ENCODE results near the gene DNA2. TPM values are rescaled to one million over a fixed set of nuclear protein-coding genes. Genes with fewer than 3 reads are reported as not detected.
A peak's percentile ranks its signal among the peaks of the same experiment; 100 is the strongest.

The DNA2 gene
- total and polyA plus RNA-seq, 2 of the 13 experiments (the other 11 are each of a cell fraction or from before 2014, with no cell fraction given): 4.8 to 27.3 TPM

GRCh38 chr10:68471586-68472408, at the start of gene DNA2 (continued):
- TF ChIP-seq THRA (CRISPR knock-in tag; IDR thresholded peaks at IDR 0.05; ENCODE audit: borderline replicate concordance) (peak; percentile 50; the same call in 1 of the 2 replicates), THAP11 (CRISPR knock-in tag; IDR thresholded peaks at IDR 0.05) (peak; percentile 41; the same call in 1 of the 2 replicates), RBAK (CRISPR knock-in tag; IDR thresholded peaks at IDR 0.05) (0 out of 2 replicates have a peak, but pooled peaks have one; percentile 41), ZBTB44 (CRISPR knock-in tag; IDR thresholded peaks at IDR 0.05) (no peak), TIGD3 (CRISPR knock-in tag; IDR thresholded peaks at IDR 0.05; ENCODE audit: borderline replicate concordance) (no peak), ZNF362 (CRISPR knock-in tag; IDR thresholded peaks at IDR 0.05; ENCODE audit: borderline replicate concordance) (no peak; the same call in 1 of the 2 replicates), RELA (CRISPR knock-in tag; IDR thresholded peaks at IDR 0.05) (no peak), CREM (IDR thresholded peaks at IDR 0.05) (no peak), CREM (CRISPR knock-in tag; IDR thresholded peaks at IDR 0.05) (no peak), BORCS8-MEF2B (CRISPR knock-in tag; IDR thresholded peaks at IDR 0.05) (peak; percentile 78), ZNF281 (CRISPR knock-in tag; IDR thresholded peaks at IDR 0.05; ENCODE audit: borderline replicate concordance) (peak; percentile 91)
- TF ChIP-seq, protein P1, sequence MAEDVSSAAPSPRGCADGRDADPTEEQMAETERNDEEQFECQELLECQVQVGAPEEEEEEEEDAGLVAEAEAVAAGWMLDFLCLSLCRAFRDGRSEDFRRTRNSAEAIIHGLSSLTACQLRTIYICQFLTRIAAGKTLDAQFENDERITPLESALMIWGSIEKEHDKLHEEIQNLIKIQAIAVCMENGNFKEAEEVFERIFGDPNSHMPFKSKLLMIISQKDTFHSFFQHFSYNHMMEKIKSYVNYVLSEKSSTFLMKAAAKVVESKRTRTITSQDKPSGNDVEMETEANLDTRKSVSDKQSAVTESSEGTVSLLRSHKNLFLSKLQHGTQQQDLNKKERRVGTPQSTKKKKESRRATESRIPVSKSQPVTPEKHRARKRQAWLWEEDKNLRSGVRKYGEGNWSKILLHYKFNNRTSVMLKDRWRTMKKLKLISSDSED (CRISPR knock-in tag; IDR thresholded peaks at IDR 0.05): 0 out of 2 replicates have a peak, but pooled peaks have one; percentile 58
- TF ChIP-seq, protein P2, sequence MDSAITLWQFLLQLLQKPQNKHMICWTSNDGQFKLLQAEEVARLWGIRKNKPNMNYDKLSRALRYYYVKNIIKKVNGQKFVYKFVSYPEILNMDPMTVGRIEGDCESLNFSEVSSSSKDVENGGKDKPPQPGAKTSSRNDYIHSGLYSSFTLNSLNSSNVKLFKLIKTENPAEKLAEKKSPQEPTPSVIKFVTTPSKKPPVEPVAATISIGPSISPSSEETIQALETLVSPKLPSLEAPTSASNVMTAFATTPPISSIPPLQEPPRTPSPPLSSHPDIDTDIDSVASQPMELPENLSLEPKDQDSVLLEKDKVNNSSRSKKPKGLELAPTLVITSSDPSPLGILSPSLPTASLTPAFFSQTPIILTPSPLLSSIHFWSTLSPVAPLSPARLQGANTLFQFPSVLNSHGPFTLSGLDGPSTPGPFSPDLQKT (CRISPR knock-in tag; IDR thresholded peaks at IDR 0.05; ENCODE audit: borderline replicate concordance): no peak
- TF ChIP-seq, protein P3, sequence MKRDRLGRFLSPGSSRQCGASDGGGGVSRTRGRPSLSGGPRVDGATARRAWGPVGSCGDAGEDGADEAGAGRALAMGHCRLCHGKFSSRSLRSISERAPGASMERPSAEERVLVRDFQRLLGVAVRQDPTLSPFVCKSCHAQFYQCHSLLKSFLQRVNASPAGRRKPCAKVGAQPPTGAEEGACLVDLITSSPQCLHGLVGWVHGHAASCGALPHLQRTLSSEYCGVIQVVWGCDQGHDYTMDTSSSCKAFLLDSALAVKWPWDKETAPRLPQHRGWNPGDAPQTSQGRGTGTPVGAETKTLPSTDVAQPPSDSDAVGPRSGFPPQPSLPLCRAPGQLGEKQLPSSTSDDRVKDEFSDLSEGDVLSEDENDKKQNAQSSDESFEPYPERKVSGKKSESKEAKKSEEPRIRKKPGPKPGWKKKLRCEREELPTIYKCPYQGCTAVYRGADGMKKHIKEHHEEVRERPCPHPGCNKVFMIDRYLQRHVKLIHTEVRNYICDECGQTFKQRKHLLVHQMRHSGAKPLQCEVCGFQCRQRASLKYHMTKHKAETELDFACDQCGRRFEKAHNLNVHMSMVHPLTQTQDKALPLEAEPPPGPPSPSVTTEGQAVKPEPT (CRISPR knock-in tag; IDR thresholded peaks at IDR 0.05; ENCODE audit: low read depth): peak; percentile 80; the same call in 1 of the 2 replicates

Measured in HepG2 (cell line).